ENCODE results near the gene HERPUD1.

HERPUD1 gene

GRCh38 chr16:56994311-56994710, 62.4 kb downstream of the HERPUD1 start:
- no peak for FAIRE-seq
- no peak for DNase-seq (ENCODE audit: low spot score)
